Activated CD4-positive, alpha-beta T cell treated with anti-CD3 and anti-CD28 coated beads, Interleukin-2, amount 10 ng/mL, durations not matched to agents 7 days and 5 days (primary cell): ENCODE data around the gene CIZ1. TPM values are rescaled to one million over a fixed set of nuclear protein-coding genes. Genes with fewer than 3 reads are reported as not detected.
A peak's percentile ranks its signal among the peaks of the same experiment; 100 is the strongest.

Experiments used
- CTCF ChIA-PET: fragments of 350-600 bp; sonication (Branson Sonifier 250); formaldehyde crosslinking; loops from one replicate; lab custom pipeline; 2021; ENCODE audit warnings: antibody characterized with exemption; lab: Charles Lee
- POLR2A ChIA-PET: fragments of 350-600 bp; sonication (Branson Sonifier 250); formaldehyde crosslinking; loops from one replicate; lab custom pipeline; 2021; ENCODE audit warnings: antibody characterized with exemption; lab: Charles Lee
- DNase-seq: peaks from one replicate; pipeline ENCODE4 v3.0.0-alpha.2; 2020
- H3K27ac Mint-ChIP-seq: one replicate; pipeline ENCODE4 v1.8.0; 2021; ENCODE audit warnings: mild to moderate bottlenecking, moderate library complexity, mixed read lengths
- H3K27me3 Mint-ChIP-seq: one replicate; pipeline ENCODE4 v1.8.0; 2021; ENCODE audit warnings: mixed read lengths
- H3K36me3 Mint-ChIP-seq: one replicate; pipeline ENCODE4 v1.8.0; 2021; ENCODE audit warnings: low read depth, mixed read lengths
- H3K4me1 Mint-ChIP-seq: one replicate; pipeline ENCODE4 v1.8.0; 2021; ENCODE audit warnings: mixed read lengths
- H3K4me3 Mint-ChIP-seq: one replicate; pipeline ENCODE4 v1.8.0; 2021; ENCODE audit warnings: mild to moderate bottlenecking, moderate library complexity, mixed read lengths
- H3K9me3 Mint-ChIP-seq: one replicate; pipeline ENCODE4 v1.8.0; 2021; ENCODE audit warnings: mixed read lengths
- total RNA-seq, 2 experiments: library from RNA; stranded (reverse); gene quantifications; one replicate each; pipeline ENCODE4 v1.2.3, GENCODE V29; 2021

Gene CIZ1
- total RNA-seq, 2 experiments from 2014 or later, result 128 to 129 TPM

- ChIA-PET CTCF (interaction anchor here (0.9 kb wide), 1 partner anchor 16 kb away, joined by 3 read pairs; the partner anchor contains the start of gene BBLN), POLR2A (no interaction called here)
- Mint-ChIP-seq H3K27ac (no peak overlapping the region), H3K4me3 (no peak overlapping the region), H3K9me3 (peaks cover 6% of the 10 kb centered on the region), H3K4me1 (no peaks in the 10 kb centered on the region), H3K36me3 (peaks cover 34% of the 10 kb centered on the region), H3K27me3 (no peaks in the 10 kb centered on the region)
- no peak for DNase-seq
Measured at GRCh38 chr9:128175726-128176125, 15.6 kb downstream of the CIZ1 start.

GRCh38 chr9:128175102-128175563, 16.2 kb downstream of the CIZ1 start:
- Mint-ChIP-seq H3K27ac (no peak overlapping the region), H3K4me3 (no peak overlapping the region), H3K27me3 (no peaks in the 10 kb centered on the region), H3K36me3 (peaks cover 28% of the 10 kb centered on the region), H3K4me1 (no peaks in the 10 kb centered on the region), H3K9me3 (peaks cover 6% of the 10 kb centered on the region)
- DNase-seq, result no peak
- CTCF ChIA-PET, result interaction anchor here (0.6 to 1.5 kb wide), 6 partner anchors 8 to 315 kb away, joined by 3 to 4 read pairs (median 3); partner anchors contain the start of gene BBLN
- POLR2A ChIA-PET, result no interaction called here

GRCh38 chr9:128174062-128174461, 17.3 kb downstream of the CIZ1 start:
- DNase-seq, result no peak
- CTCF ChIA-PET, result interaction anchor here (0.6 to 1.5 kb wide), 3 partner anchors 9 to 27 kb away, joined by 3 read pairs; no protein-coding TSS in a partner anchor
- peaks cover 21% of the 10 kb centered on the region for H3K36me3 Mint-ChIP-seq
- H3K9me3 Mint-ChIP-seq, result peaks cover 4% of the 10 kb centered on the region
- no peaks in the 10 kb centered on the region for H3K27me3 Mint-ChIP-seq
- POLR2A ChIA-PET, result no interaction called here
- H3K4me3 Mint-ChIP-seq, result no peak overlapping the region
- no peak overlapping the region for H3K27ac Mint-ChIP-seq
- H3K4me1 Mint-ChIP-seq, result no peaks in the 10 kb centered on the region

GRCh38 chr9:128169925-128170324, 21.4 kb downstream of the CIZ1 start:
- no peaks in the 10 kb centered on the region for H3K4me1 Mint-ChIP-seq
- H3K9me3 Mint-ChIP-seq, result no peaks in the 10 kb centered on the region
- ChIA-PET CTCF (interaction anchor here (0.9 kb wide), 2 partner anchors 20 to 21 kb away, joined by 3 read pairs; no protein-coding TSS in a partner anchor), POLR2A (no interaction called here)
- peak overlapping the region; percentile 41 for H3K27ac Mint-ChIP-seq
- no peaks in the 10 kb centered on the region for H3K27me3 Mint-ChIP-seq
- H3K36me3 Mint-ChIP-seq, result peaks cover 24% of the 10 kb centered on the region
- no peak overlapping the region for H3K4me3 Mint-ChIP-seq
- no peak for DNase-seq

GRCh38 chr9:128169492-128169891, 21.9 kb downstream of the CIZ1 start:
- Mint-ChIP-seq H3K9me3 (no peaks in the 10 kb centered on the region), H3K4me1 (no peaks in the 10 kb centered on the region), H3K36me3 (peaks cover 27% of the 10 kb centered on the region), H3K4me3 (no peak overlapping the region), H3K27me3 (no peaks in the 10 kb centered on the region), H3K27ac (peak overlapping the region; percentile 41)
- ChIA-PET CTCF (interaction anchor here (0.9 to 2.2 kb wide), 2 partner anchors 21 to 52 kb away, joined by 3 to 4 read pairs; no protein-coding TSS in a partner anchor), POLR2A (no interaction called here)
- DNase-seq, result no peak

- H3K27me3 Mint-ChIP-seq, result no peaks in the 10 kb centered on the region
- POLR2A ChIA-PET, result no interaction called here
- H3K4me1 Mint-ChIP-seq, result no peaks in the 10 kb centered on the region
- H3K27ac Mint-ChIP-seq, result no peak overlapping the region
- H3K9me3 Mint-ChIP-seq, result no peaks in the 10 kb centered on the region
- H3K4me3 Mint-ChIP-seq, result no peak overlapping the region
- peaks cover 30% of the 10 kb centered on the region for H3K36me3 Mint-ChIP-seq
- DNase-seq, result no peak
- CTCF ChIA-PET, result interaction anchor here (1.2 to 2.2 kb wide), 2 partner anchors 17 to 51 kb away, joined by 3 to 4 read pairs; no protein-coding TSS in a partner anchor
Measured at GRCh38 chr9:128168731-128169308, 22.6 kb downstream of the CIZ1 start.

GRCh38 chr9:128167209-128167608, 24.2 kb downstream of the CIZ1 start:
- Mint-ChIP-seq H3K4me3 (no peak overlapping the region), H3K27me3 (no peaks in the 10 kb centered on the region), H3K36me3 (peaks cover 36% of the 10 kb centered on the region), H3K9me3 (no peaks in the 10 kb centered on the region), H3K27ac (no peak overlapping the region), H3K4me1 (peaks cover 7% of the 10 kb centered on the region)
- CTCF ChIA-PET, result no interaction called here
- POLR2A ChIA-PET, result no interaction called here
- no peak for DNase-seq

- Mint-ChIP-seq H3K9me3 (no peaks in the 10 kb centered on the region), H3K4me1 (peaks cover 15% of the 10 kb centered on the region), H3K27me3 (no peaks in the 10 kb centered on the region), H3K36me3 (peaks cover 38% of the 10 kb centered on the region), H3K27ac (no peak overlapping the region), H3K4me3 (no peak overlapping the region)
- ChIA-PET POLR2A (no interaction called here), CTCF (interaction anchor here (0.9 kb wide), 1 partner anchor 59 kb away, joined by 3 read pairs; no protein-coding TSS in a partner anchor)
- DNase-seq, result no peak
Measured at GRCh38 chr9:128166169-128166568, 25.2 kb downstream of the CIZ1 start.

- no peaks in the 10 kb centered on the region for H3K9me3 Mint-ChIP-seq
- H3K4me3 Mint-ChIP-seq, result no peak overlapping the region
- H3K36me3 Mint-ChIP-seq, result peaks cover 34% of the 10 kb centered on the region
- peaks cover 22% of the 10 kb centered on the region for H3K4me1 Mint-ChIP-seq
- ChIA-PET POLR2A (no interaction called here), CTCF (no interaction called here)
- H3K27ac Mint-ChIP-seq, result no peak overlapping the region
- H3K27me3 Mint-ChIP-seq, result no peaks in the 10 kb centered on the region
- no peak for DNase-seq
Measured at GRCh38 chr9:128164307-128164885, 27.0 kb downstream of the CIZ1 start.

- peaks cover 27% of the 10 kb centered on the region for H3K4me1 Mint-ChIP-seq
- H3K36me3 Mint-ChIP-seq, result peaks cover 31% of the 10 kb centered on the region
- DNase-seq, result no peak
- H3K4me3 Mint-ChIP-seq, result no peak overlapping the region
- no peaks in the 10 kb centered on the region for H3K27me3 Mint-ChIP-seq
- no peaks in the 10 kb centered on the region for H3K9me3 Mint-ChIP-seq
- no peak overlapping the region for H3K27ac Mint-ChIP-seq
- ChIA-PET POLR2A (no interaction called here), CTCF (no interaction called here)
Measured at GRCh38 chr9:128163523-128164306, 27.7 kb downstream of the CIZ1 start.

- H3K36me3 Mint-ChIP-seq, result peaks cover 28% of the 10 kb centered on the region
- CTCF ChIA-PET, result no interaction called here
- no peak overlapping the region for H3K27ac Mint-ChIP-seq
- peaks cover 27% of the 10 kb centered on the region for H3K4me1 Mint-ChIP-seq
- DNase-seq, result no peak
- no peaks in the 10 kb centered on the region for H3K9me3 Mint-ChIP-seq
- POLR2A ChIA-PET, result no interaction called here
- no peak overlapping the region for H3K4me3 Mint-ChIP-seq
- H3K27me3 Mint-ChIP-seq, result no peaks in the 10 kb centered on the region
Measured at GRCh38 chr9:128163027-128163515, 28.3 kb downstream of the CIZ1 start.

GRCh38 chr9:128162215-128163026, 29.0 kb downstream of the CIZ1 start:
- H3K4me3 Mint-ChIP-seq, result peak overlapping the region; percentile 48
- peaks cover 27% of the 10 kb centered on the region for H3K4me1 Mint-ChIP-seq
- peaks cover 26% of the 10 kb centered on the region for H3K36me3 Mint-ChIP-seq
- H3K9me3 Mint-ChIP-seq, result no peaks in the 10 kb centered on the region
- POLR2A ChIA-PET, result no interaction called here
- H3K27ac Mint-ChIP-seq, result no peak overlapping the region
- no peak for DNase-seq
- H3K27me3 Mint-ChIP-seq, result no peaks in the 10 kb centered on the region
- CTCF ChIA-PET, result no interaction called here
